ENCODE measurements around the gene VTI1A. TPM values are rescaled to one million over a fixed set of nuclear protein-coding genes. Genes with fewer than 3 reads are reported as not detected.

VTI1A gene
- total RNA-seq, 2 donors from 2014 or later, result 34.1 to 38.6 TPM

DNA sequence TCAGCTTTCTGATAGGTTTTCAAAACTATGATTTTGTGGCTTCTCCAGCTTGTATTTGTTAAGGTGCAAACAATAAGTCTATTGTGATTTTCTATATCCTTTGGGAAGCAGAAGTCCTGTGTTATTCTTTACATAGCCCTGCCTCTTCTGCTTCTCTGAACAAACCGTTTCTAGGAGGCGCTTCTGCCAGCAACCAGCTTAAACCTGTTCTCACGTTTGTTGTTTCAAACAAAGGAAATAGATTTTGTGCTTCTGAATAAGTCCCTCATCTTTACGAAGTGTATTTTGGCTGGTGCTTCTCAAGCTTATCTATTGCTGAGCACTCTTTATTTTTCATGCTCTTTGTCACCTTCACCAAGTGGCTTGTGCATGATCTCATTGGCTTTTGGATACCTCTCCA, 61.0 kb downstream of the VTI1A start:
- Histone ChIP-seq H3K4me1 (no peaks in the 10 kb centered on the region), H3K27me3 (no peaks in the 10 kb centered on the region), H3K9me3 (no peaks in the 10 kb centered on the region), H3K9ac (ENCODE audit: low read depth in 2 of 2, low read length in 2 of 2) (no peak overlapping the region), H3K4me3 (no peak overlapping the region), H3K36me3 (no peaks in the 10 kb centered on the region), H3K27ac (no peak overlapping the region)
- TF ChIP-seq, protein P1, sequence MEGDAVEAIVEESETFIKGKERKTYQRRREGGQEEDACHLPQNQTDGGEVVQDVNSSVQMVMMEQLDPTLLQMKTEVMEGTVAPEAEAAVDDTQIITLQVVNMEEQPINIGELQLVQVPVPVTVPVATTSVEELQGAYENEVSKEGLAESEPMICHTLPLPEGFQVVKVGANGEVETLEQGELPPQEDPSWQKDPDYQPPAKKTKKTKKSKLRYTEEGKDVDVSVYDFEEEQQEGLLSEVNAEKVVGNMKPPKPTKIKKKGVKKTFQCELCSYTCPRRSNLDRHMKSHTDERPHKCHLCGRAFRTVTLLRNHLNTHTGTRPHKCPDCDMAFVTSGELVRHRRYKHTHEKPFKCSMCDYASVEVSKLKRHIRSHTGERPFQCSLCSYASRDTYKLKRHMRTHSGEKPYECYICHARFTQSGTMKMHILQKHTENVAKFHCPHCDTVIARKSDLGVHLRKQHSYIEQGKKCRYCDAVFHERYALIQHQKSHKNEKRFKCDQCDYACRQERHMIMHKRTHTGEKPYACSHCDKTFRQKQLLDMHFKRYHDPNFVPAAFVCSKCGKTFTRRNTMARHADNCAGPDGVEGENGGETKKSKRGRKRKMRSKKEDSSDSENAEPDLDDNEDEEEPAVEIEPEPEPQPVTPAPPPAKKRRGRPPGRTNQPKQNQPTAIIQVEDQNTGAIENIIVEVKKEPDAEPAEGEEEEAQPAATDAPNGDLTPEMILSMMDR (IDR thresholded peaks at IDR 0.05), result no peak
- DNase-seq, result no peak
- intact Hi-C loops (cut with DNase I), result no loop called here

DNA sequence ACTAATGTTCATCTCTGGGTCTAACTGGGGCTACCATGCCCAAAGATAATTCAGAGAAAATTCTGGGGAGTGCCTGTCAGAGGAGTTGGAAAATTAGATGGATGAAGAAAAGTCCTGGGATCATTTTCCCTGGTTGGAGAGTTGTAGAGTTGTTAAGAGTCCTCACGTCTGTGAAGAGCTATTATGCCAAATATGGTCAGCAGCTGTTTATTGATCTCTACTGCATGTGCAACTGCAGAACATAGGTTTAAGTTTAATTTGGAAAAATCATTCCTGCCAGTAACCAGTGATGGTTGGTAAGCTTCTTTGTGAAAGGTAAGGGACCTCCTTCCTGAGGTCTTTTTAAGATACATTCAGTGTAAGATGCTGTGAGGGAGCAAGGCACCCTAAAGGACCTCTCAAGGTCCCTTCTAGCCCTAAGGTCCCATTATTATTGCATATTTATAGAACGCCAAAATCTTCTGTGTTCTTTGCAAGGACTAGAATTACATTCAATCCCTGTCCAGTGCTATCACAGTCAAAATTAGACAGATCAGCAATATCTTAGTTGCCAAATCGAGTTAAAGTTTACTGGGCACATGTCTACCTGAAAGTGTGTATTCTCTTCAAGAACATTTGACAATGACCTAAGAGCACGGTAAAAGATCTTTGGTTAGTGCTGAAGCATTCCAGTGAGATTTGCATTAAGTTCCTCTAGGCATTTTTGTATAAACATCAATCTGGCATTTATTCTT, 62.7 kb downstream of the VTI1A start:
- Histone ChIP-seq H3K27me3 (no peaks in the 10 kb centered on the region), H3K36me3 (no peaks in the 10 kb centered on the region), H3K9me3 (no peaks in the 10 kb centered on the region), H3K4me1 (no peaks in the 10 kb centered on the region), H3K4me3 (no peak overlapping the region), H3K27ac (no peak overlapping the region), H3K9ac (ENCODE audit: low read depth in 2 of 2, low read length in 2 of 2) (no peak overlapping the region)
- intact Hi-C loops (cut with DNase I), result no loop called here
- TF ChIP-seq, protein P1 (IDR thresholded peaks at IDR 0.05), result no peak
- DNase-seq, result no peak

DNA sequence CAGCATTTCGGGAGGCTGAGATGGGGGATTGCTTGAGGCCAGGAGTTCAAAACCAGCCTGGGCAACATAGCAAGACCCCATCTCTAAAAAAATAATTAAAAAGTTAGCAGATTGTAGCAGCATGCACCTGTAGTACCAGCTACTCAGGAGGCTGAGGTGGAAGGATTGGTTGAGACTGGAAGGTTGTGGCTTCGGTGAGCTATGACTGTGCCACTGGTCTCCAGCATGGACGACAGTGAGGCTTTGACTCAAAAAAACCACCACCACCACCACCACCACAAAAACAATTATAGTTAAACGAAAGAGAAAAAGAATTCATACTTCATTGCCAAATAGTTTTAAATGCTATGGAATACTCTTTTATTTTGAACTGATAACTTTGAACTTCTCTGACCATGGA, 63.4 kb downstream of the VTI1A start:
- Histone ChIP-seq H3K4me3 (no peak overlapping the region), H3K9me3 (no peaks in the 10 kb centered on the region), H3K4me1 (no peaks in the 10 kb centered on the region), H3K9ac (ENCODE audit: low read depth in 2 of 2, low read length in 2 of 2) (no peak overlapping the region), H3K27me3 (no peaks in the 10 kb centered on the region), H3K36me3 (no peaks in the 10 kb centered on the region), H3K27ac (no peak overlapping the region)
- intact Hi-C loops (cut with DNase I), result no loop called here
- no peak for DNase-seq
- TF ChIP-seq, protein P1 (IDR thresholded peaks at IDR 0.05), result no peak

DNA sequence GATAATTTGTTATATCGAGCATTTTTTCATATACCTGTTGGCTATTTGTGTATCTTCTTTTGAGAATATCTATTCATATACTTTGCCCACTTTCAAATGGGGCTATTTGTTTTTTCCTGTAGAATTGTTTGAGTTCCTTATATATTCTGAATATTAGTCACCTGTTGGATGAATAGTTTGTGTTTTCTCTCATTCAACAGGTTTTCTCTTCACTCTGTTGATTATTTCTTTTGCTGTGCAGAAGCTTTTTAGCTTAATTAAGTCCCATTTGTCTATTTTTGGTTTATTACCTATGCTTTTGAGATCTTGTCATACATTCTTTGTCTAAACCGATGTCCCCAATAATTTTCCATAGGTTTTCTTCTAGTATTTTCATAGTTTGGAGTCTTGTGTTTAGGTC, 65.3 kb downstream of the VTI1A start:
- no peak overlapping the region for H3K9ac ChIP-seq (ENCODE audit: low read depth in 2 of 2, low read length in 2 of 2)
- intact Hi-C loops (cut with DNase I), result no loop called here
- no peaks in the 10 kb centered on the region for H3K4me1 ChIP-seq
- H3K9me3 ChIP-seq, result no peaks in the 10 kb centered on the region
- H3K36me3 ChIP-seq, result no peaks in the 10 kb centered on the region
- no peak overlapping the region for H3K27ac ChIP-seq
- no peak for DNase-seq
- H3K4me3 ChIP-seq, result no peak overlapping the region
- TF ChIP-seq, protein P1 (IDR thresholded peaks at IDR 0.05), result no peak
- H3K27me3 ChIP-seq, result no peaks in the 10 kb centered on the region

DNA sequence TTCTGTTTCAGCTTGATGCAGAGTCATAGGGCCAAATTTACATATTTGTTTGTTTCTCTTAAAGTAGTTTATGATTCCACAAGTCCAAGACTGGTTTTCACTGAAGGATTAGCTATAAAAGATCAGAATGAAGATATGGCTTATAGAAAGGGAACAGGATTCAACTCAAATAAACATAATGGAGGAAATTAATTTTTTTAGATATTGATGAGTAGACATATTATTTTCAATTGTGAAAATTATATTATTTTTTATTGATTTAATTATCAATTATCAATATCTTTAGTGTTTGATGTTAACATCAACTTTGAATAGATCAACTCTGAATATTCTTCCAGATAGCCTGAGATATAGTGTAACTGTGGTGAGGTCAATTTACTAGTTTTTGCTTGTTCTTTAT, 68.1 kb downstream of the VTI1A start:
- H3K9ac ChIP-seq (ENCODE audit: low read depth in 2 of 2, low read length in 2 of 2), result no peak overlapping the region
- intact Hi-C loops (cut with DNase I), result no loop called here

More for the DNA sequence above, 68.1 kb downstream of the VTI1A start:
- no peak for DNase-seq
- Histone ChIP-seq H3K9me3 (no peaks in the 10 kb centered on the region), H3K4me1 (no peaks in the 10 kb centered on the region), H3K27me3 (no peaks in the 10 kb centered on the region), H3K36me3 (no peaks in the 10 kb centered on the region), H3K4me3 (no peak overlapping the region), H3K27ac (no peak overlapping the region)
- TF ChIP-seq, protein P1 (IDR thresholded peaks at IDR 0.05), result no peak
